GM12878 (cell line): ENCODE results near the gene STK40. TPM values are rescaled to one million over a fixed set of nuclear protein-coding genes. Genes with fewer than 3 reads are reported as not detected.

Experiments
- ATAC-seq: fragments of 200-7000 bp; cut with Tn5 transposase; 3 replicates; pipeline ENCODE4 v1.9.1; 2020; ENCODE audit warnings: mild to moderate bottlenecking, moderate library complexity
- BruUV-seq: library from RNA; stranded (reverse); fragments of 400-500 nt; replicated peaks from 2 replicates; lab custom pipeline; 2021; lab: Mats Ljungman, UMichigan
- CTCF ChIA-PET: fragments of 300-600 bp; sonication (Branson Sonifier 250); formaldehyde crosslinking; extraction: SDS; loops from one replicate; lab custom pipeline; 2021; ENCODE audit warnings: inconsistent platforms; lab: Yijun Ruan, JAX
- POLR2A ChIA-PET: fragments of 350-600 bp; formaldehyde crosslinking; extraction: SDS; loops from one replicate; lab custom pipeline; 2021; ENCODE audit warnings: inconsistent platforms; lab: Charles Lee
- RAD21 ChIA-PET: fragments of 300-600 bp; sonication (Branson Sonifier 250); formaldehyde crosslinking; loops from one replicate; lab custom pipeline; 2023; ENCODE audit warnings: antibody characterized with exemption; ENCODE audit not compliant: unreplicated experiment; lab: Charles Lee
- SMC1A ChIA-PET: fragments of 300-600 bp; sonication (Branson Sonifier 250); formaldehyde crosslinking; loops from one replicate; lab custom pipeline; 2023; ENCODE audit not compliant: unreplicated experiment, uncharacterized antibody; lab: Charles Lee
- DNase-seq: peaks from one replicate; pipeline ENCODE4 v3.0.0-alpha.2; 2011; ENCODE audit warnings: low read depth, low spot score
- FAIRE-seq: peaks from 3 replicates; lab custom pipeline; 2011; peaks lifted over from hg19 to GRCh38; lab: Jason Lieb, UNC
- H2AFZ ChIP-seq: 2 replicates; pipeline ENCODE4 v1.6.0; 2011; ENCODE audit warnings: low read depth, low read length, control low read depth; ENCODE audit not compliant: control insufficient read depth
- H3K27ac ChIP-seq: 2 replicates; pipeline ENCODE4 v1.5.1; 2011; ENCODE audit warnings: control low read depth; ENCODE audit not compliant: control insufficient read depth, insufficient read depth
- H3K27me3 ChIP-seq, 2 experiments: replicated peaks in 1 of 2; 2 replicates each; pipeline versions ENCODE4 v1.6.0 to v1.6.1; 2011; ENCODE audit warnings: low read length in 1 of 2; ENCODE audit not compliant: control insufficient read depth in 2 of 2, insufficient read depth in 2 of 2
- H3K36me3 ChIP-seq, 2 experiments: 2 replicates each; pipeline ENCODE4 v1.5.1; 2011; ENCODE audit warnings: low read length in 1 of 2; ENCODE audit not compliant: control insufficient read depth in 2 of 2, insufficient read depth in 2 of 2
- H3K4me1 ChIP-seq: 2 replicates; pipeline ENCODE4 v1.6.1; 2011; ENCODE audit warnings: mild to moderate bottlenecking, low read length, moderate library complexity, mixed read lengths; ENCODE audit not compliant: control insufficient read depth, insufficient read depth
- H3K4me2 ChIP-seq: 2 replicates; pipeline ENCODE4 v1.6.0; 2011; ENCODE audit warnings: control low read depth; ENCODE audit not compliant: control insufficient read depth, insufficient read depth
- H3K4me3 ChIP-seq: fragments of 200-600 bp; sonication (generic); 2 replicates; pipeline ENCODE4 v1.5.1; 2016
- H3K79me2 ChIP-seq: 2 replicates; pipeline ENCODE4 v1.6.0; 2011; ENCODE audit warnings: low read length; ENCODE audit not compliant: control insufficient read depth, insufficient read depth
- H3K9ac ChIP-seq: 2 replicates; pipeline ENCODE4 v1.8.0; 2011; ENCODE audit warnings: low read length, control low read depth, mixed read lengths; ENCODE audit not compliant: control insufficient read depth, insufficient read depth
- H3K9me3 ChIP-seq: replicated peaks from 3 replicates; pipeline ENCODE4 v1.5.1; 2011; ENCODE audit warnings: mild to moderate bottlenecking, low read length; ENCODE audit not compliant: control insufficient read depth, insufficient read depth
- H4K20me1 ChIP-seq: 2 replicates; pipeline ENCODE4 v1.6.0; 2011; ENCODE audit not compliant: control insufficient read depth, insufficient read depth
- BRCA1 ChIP-seq: IDR thresholded peaks from 2 replicates; pipeline ENCODE4 v1.6.1; 2011; ENCODE audit warnings: low read depth, low read length, improper control_type of control experiment
- CREM ChIP-seq: IDR thresholded peaks from 2 replicates; pipeline ENCODE4 v1.6.1; 2014; ENCODE audit warnings: antibody characterized with exemption, low read depth
- HDGF ChIP-seq: fragments of 450-650 bp; IDR thresholded peaks from 2 replicates; pipeline ENCODE4 v1.6.1; 2016; ENCODE audit warnings: antibody characterized with exemption
- IRF3 ChIP-seq: fragments of 450-650 bp; IDR thresholded peaks from 2 replicates; pipeline ENCODE4 v1.6.1; 2014; ENCODE audit warnings: mild to moderate bottlenecking
- KAT2A ChIP-seq: conservative IDR thresholded peaks from 2 replicates; pipeline ENCODE4 v1.6.1; 2011; ENCODE audit warnings: low read depth, low read length; ENCODE audit not compliant: control insufficient read depth
- LARP7 ChIP-seq: fragments of 450-650 bp; IDR thresholded peaks from 2 replicates; pipeline ENCODE4 v1.6.1; 2017; ENCODE audit warnings: mild to moderate bottlenecking
- MEF2B ChIP-seq: fragments of 450-650 bp; IDR thresholded peaks from 2 replicates; pipeline ENCODE4 v1.6.1; 2018; ENCODE audit warnings: mild to moderate bottlenecking, moderate library complexity; ENCODE audit not compliant: partially characterized antibody, poor library complexity, severe bottlenecking
- MTA2 ChIP-seq: fragments of 450-650 bp; IDR thresholded peaks from 2 replicates; pipeline ENCODE4 v1.6.1; 2016; ENCODE audit warnings: low read depth, mild to moderate bottlenecking, moderate library complexity
- NR2F1 ChIP-seq: fragments of 450-650 bp; conservative IDR thresholded peaks from 2 replicates; pipeline ENCODE4 v1.6.1; 2017; ENCODE audit warnings: mild to moderate bottlenecking
- RAD21 ChIP-seq: IDR thresholded peaks from 2 replicates; pipeline ENCODE4 v1.6.1; 2011; ENCODE audit warnings: mild to moderate bottlenecking, low read depth, low read length, moderate library complexity; ENCODE audit not compliant: insufficient read depth
- SUZ12 ChIP-seq: fragments of 200-600 bp; sonication (generic); IDR thresholded peaks from one replicate; pipeline ENCODE4 v1.6.1; 2018; ENCODE audit warnings: antibody characterized with exemption, mild to moderate bottlenecking; ENCODE audit not compliant: unreplicated experiment
- TCF12 ChIP-seq: IDR thresholded peaks from 2 replicates; pipeline ENCODE4 v1.6.1; 2011; ENCODE audit warnings: low read depth, mild to moderate bottlenecking, low read length
- YY1 ChIP-seq: IDR thresholded peaks from 2 replicates; pipeline ENCODE4 v1.6.1; 2011; ENCODE audit warnings: low read depth, mild to moderate bottlenecking, low read length
- ZNF384 ChIP-seq: IDR thresholded peaks from 2 replicates; pipeline ENCODE4 v1.6.1; 2012; ENCODE audit warnings: low read depth, mild to moderate bottlenecking, low read length, improper control_type of control experiment, borderline replicate concordance
- WGBS: methylation state at CpG from one replicate; pipeline ENCODE4 v1.1.6; 2016; ENCODE audit warnings: low lambda C conversion rate; ENCODE audit not compliant: insufficient replicate concordance, insufficient coverage; ENCODE audit errors: missing lambda C conversion rate; 5-methylcytosine and 5-hydroxymethylcytosine counted together
- in situ Hi-C: fragments of 300-500 bp; cut with MboI; formaldehyde crosslinking; loops from 9 replicates; pipeline ENCODE4 v1.14.3; 2018; ENCODE audit warnings: mixed read lengths
- intact Hi-C: fragments of 100-400 bp; cut with micrococcal nuclease; formaldehyde crosslinking; loops from one replicate; pipeline ENCODE4 v1.14.2; 2022; ENCODE audit not compliant: unreplicated experiment
- polyA plus RNA-seq, 11 experiments: library from polyadenylated mRNA; depleted of rRNA in 4 of 11; unstranded in 6 of 11; stranded (reverse) in 5 of 11; fragments of >200 nt; fragmentation: Nextera tagmentation in 4 of 11; fragmentation: Illumina TruSeq in 1 of 11; extraction: Ambion mirVana in 4 of 11; extraction: Trizol in 1 of 11; gene quantifications; 1 replicate in 1 of 11; 2 replicates in 10 of 11; pipeline versions ENCODE4 v1.2.1 to v1.2.3, GENCODE V29; 2011 to 2016; ENCODE audit warnings: inconsistent platforms in 2 of 11, missing spikeins in 2 of 11, low read depth in 1 of 11
- total RNA-seq, 4 experiments: library from RNA; depleted of rRNA in 3 of 4; stranded (reverse); fragments of >200 nt in 3 of 4; fragmentation: Illumina TruSeq in 1 of 4; extraction: Trizol in 1 of 4; gene quantifications; 2 replicates each; pipeline versions ENCODE4 v1.2.1 to v1.2.3, GENCODE V29; 2013 to 2021
- TF ChIP-seq, protein P1 (sequence below), 3 experiments: IDR thresholded peaks in 2 of 3; conservative IDR thresholded peaks in 1 of 3; 2 replicates each; pipeline ENCODE4 v1.5.1; 2011; ENCODE audit warnings: low read depth in 3 of 3, low read length in 3 of 3, mild to moderate bottlenecking in 3 of 3, control low read depth in 2 of 3, moderate library complexity in 2 of 3, inconsistent platforms in 1 of 3, mixed read lengths in 1 of 3; ENCODE audit not compliant: control insufficient read depth in 2 of 3, insufficient read depth in 1 of 3; ENCODE audit errors: extremely low read depth in 1 of 3

Gene STK40
- total and polyA plus RNA-seq, 10 of the 15 experiments (the other 5 are each of a cell fraction or from before 2014, with no cell fraction given) = 0.27 to 51.0 (median 29.5) TPM

DNA sequence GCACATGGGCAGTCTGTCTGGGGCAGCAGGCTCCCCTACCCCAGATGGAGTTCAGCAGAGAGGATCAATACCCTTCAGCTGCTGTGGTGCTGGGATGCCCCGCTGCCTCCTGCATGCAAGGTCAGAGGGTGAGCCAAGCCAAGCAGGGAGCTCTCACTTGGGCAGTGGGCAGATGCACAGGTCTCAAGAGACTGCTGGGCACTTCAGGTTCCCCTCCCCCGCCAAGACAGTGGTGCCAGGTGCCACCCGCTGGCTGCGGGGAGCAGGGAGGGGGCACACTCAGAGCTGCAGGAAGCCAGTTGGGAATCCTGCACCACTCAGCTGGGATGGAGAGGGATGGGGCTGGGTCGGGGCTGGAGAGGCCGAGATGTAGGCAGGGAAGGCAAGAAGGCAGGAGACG lies 46.5 kb downstream of the STK40 start:
- POLR2A ChIA-PET = no interaction called here
- no TSS peak for BruUV-seq

More for the DNA sequence above, 46.5 kb downstream of the STK40 start:
- Histone ChIP-seq H3K4me2 (no peak overlapping the region), H3K27ac (no peak overlapping the region), H3K36me3 (peaks cover 0 to 5% of the 10 kb centered on the region in 2 experiments; a peak in 2 of 4 replicates), H3K9ac (no peak overlapping the region), H4K20me1 (no peaks in the 10 kb centered on the region), H3K4me3 (no peak overlapping the region), H3K4me1 (no peaks in the 10 kb centered on the region), H3K79me2 (no peaks in the 10 kb centered on the region), H2AFZ (no peak overlapping the region), H3K9me3 (no peaks in the 10 kb centered on the region), H3K27me3 (no peaks in the 10 kb centered on the region)
- ChIA-PET RAD21 (no interaction called here), CTCF (no interaction called here), SMC1A (no interaction called here)
- intact Hi-C loops = no loop called here
- no peak for TF ChIP-seq CREM
- TF ChIP-seq, protein P1, sequence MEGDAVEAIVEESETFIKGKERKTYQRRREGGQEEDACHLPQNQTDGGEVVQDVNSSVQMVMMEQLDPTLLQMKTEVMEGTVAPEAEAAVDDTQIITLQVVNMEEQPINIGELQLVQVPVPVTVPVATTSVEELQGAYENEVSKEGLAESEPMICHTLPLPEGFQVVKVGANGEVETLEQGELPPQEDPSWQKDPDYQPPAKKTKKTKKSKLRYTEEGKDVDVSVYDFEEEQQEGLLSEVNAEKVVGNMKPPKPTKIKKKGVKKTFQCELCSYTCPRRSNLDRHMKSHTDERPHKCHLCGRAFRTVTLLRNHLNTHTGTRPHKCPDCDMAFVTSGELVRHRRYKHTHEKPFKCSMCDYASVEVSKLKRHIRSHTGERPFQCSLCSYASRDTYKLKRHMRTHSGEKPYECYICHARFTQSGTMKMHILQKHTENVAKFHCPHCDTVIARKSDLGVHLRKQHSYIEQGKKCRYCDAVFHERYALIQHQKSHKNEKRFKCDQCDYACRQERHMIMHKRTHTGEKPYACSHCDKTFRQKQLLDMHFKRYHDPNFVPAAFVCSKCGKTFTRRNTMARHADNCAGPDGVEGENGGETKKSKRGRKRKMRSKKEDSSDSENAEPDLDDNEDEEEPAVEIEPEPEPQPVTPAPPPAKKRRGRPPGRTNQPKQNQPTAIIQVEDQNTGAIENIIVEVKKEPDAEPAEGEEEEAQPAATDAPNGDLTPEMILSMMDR (IDR thresholded peaks at IDR 0.05 in 2 of 3, conservative IDR thresholded peaks at IDR 0.05 in 1 of 3; ENCODE audit: control insufficient read depth in 2 of 3, extremely low read depth in 1 of 3, insufficient read depth in 1 of 3, low read depth in 3 of 3, low read length in 3 of 3) = no peak
- no peak for TF ChIP-seq NR2F1
- TF ChIP-seq KAT2A = no peak
- TF ChIP-seq TCF12 = no peak
- no peak for TF ChIP-seq IRF3
- TF ChIP-seq MTA2 = no peak
- no peak for TF ChIP-seq RAD21
- no peak for TF ChIP-seq MEF2B
- TF ChIP-seq ZNF384 = no peak
- no peak for TF ChIP-seq BRCA1
- TF ChIP-seq YY1 = no peak
- no peak for TF ChIP-seq HDGF
- no peak for TF ChIP-seq LARP7
- TF ChIP-seq SUZ12 = no peak
- WGBS = 63% methylated on average over 7 of the region's 7 CpGs
- DNase-seq (no peak), ATAC-seq (no peak), FAIRE-seq (no peak)
- in situ Hi-C loops = no loop called here
